ENCODE data around the gene SERP2.

- TF ChIP-seq CTCF (IDR thresholded peaks at IDR 0.05) (no peak), POLR2A (IDR thresholded peaks at IDR 0.05; ENCODE audit: low read depth) (no peak), POLR2AphosphoS5 (IDR thresholded peaks at IDR 0.05) (no peak)
Measured at GRCh38 chr13:44334751-44335150, 38.9 kb upstream of the SERP2 start.

Data from esophagus muscularis mucosa (tissue), 3 donors.